ENCODE measurements around the gene SYPL2. TPM values are rescaled to one million over a fixed set of nuclear protein-coding genes. Genes with fewer than 3 reads are reported as not detected.

Gene SYPL2
- total and polyA plus RNA-seq, 3 donors from 2014 or later: 29.7 to 67.5 (median 46.1) TPM

DNA sequence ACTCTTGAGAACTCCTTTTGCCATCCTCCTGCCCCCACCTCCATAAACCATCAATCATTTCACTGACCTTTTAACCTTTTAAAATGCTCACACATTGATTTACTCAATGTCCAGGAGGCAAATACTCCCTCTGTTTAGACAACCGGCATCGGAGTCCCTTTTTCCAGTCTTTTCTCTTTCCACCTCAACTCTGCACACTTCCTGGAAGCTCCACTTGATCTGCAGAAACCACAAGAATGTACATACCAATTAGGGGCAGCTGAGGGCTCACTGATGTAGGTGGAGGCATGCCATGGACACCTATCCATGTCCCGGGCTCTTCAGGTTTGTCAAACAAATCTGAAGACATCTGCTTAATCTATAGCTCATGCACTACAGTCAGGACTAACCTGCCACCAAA lies 48.5 kb downstream of the SYPL2 start:
- Histone ChIP-seq H3K4me1 (peaks cover 6% of the 10 kb centered on the region), H3K27me3 (no peaks in the 10 kb centered on the region), H3K27ac (no peak overlapping the region), H3K9me3 (no peaks in the 10 kb centered on the region), H3K36me3 (ENCODE audit: low read depth, missing control alignments) (no peaks in the 10 kb centered on the region), H3K4me3 (no peak overlapping the region)
- WGBS, 2 donors: 73 to 83% methylated on average over 3 of the region's 3 CpGs
- intact Hi-C loops (cut with DNase I; ENCODE audit: low total_unique reads): no loop called here
- no peak for TF ChIP-seq POLR2A (IDR thresholded peaks at IDR 0.05)
- TF ChIP-seq, protein P1, sequence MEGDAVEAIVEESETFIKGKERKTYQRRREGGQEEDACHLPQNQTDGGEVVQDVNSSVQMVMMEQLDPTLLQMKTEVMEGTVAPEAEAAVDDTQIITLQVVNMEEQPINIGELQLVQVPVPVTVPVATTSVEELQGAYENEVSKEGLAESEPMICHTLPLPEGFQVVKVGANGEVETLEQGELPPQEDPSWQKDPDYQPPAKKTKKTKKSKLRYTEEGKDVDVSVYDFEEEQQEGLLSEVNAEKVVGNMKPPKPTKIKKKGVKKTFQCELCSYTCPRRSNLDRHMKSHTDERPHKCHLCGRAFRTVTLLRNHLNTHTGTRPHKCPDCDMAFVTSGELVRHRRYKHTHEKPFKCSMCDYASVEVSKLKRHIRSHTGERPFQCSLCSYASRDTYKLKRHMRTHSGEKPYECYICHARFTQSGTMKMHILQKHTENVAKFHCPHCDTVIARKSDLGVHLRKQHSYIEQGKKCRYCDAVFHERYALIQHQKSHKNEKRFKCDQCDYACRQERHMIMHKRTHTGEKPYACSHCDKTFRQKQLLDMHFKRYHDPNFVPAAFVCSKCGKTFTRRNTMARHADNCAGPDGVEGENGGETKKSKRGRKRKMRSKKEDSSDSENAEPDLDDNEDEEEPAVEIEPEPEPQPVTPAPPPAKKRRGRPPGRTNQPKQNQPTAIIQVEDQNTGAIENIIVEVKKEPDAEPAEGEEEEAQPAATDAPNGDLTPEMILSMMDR (IDR thresholded peaks at IDR 0.05): no peak
- DNase-seq: no peak

DNA sequence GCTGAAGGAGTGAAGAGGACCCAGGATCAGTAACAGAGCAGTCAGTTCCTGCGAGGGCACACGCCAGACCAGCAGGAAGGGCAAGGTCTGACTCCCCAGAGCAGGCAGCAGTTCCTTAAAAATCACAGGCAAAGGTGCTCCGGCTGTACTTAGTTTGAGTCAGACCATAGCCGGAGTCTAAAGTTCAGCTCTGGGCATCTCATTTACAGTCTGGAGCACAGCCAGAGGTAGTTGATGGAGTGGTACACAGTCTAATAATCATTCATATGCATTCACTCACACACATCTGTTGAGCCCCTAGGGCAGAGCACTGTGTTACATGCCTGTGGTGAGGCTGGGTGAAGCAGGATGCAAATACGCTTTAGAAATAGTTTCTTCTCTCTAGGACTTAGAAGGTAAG lies 50.5 kb downstream of the SYPL2 start:
- TF ChIP-seq POLR2A (IDR thresholded peaks at IDR 0.05): no peak
- TF ChIP-seq, protein P1 (IDR thresholded peaks at IDR 0.05): no peak
- no peak overlapping the region for H3K4me3 ChIP-seq
- H3K9me3 ChIP-seq: no peaks in the 10 kb centered on the region
- H3K27me3 ChIP-seq: no peaks in the 10 kb centered on the region
- WGBS, 2 donors: 86 to 89% methylated on average over 5 of the region's 5 CpGs
- no peaks in the 10 kb centered on the region for H3K36me3 ChIP-seq (ENCODE audit: low read depth, missing control alignments)
- no peak overlapping the region for H3K27ac ChIP-seq
- intact Hi-C loops (cut with DNase I; ENCODE audit: low total_unique reads): no loop called here
- no peak for DNase-seq
- peaks cover 12% of the 10 kb centered on the region for H3K4me1 ChIP-seq

DNA sequence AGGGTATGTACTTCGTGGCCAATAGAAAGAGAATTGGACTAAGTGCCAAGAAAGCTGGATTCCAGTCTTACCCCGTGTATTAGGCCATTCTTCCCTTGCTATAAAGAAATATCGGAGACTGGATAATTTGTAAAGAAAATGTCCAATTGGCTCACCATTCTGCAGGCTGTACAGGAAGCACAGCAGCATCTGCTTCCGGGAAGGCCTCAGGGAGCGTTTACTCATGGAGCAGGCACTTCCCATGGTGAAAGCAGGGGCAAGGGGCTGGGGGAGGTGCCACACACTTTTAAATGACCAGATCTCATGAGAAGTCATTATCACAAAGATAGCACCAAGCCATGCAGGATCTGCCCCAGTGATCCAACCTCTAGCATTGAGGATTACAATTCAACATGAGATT lies 51.0 kb downstream of the SYPL2 start:
- intact Hi-C loops (cut with DNase I; ENCODE audit: low total_unique reads): no loop called here
- DNase-seq: no peak
- no peaks in the 10 kb centered on the region for H3K27me3 ChIP-seq
- TF ChIP-seq, protein P1 (IDR thresholded peaks at IDR 0.05): no peak
- TF ChIP-seq POLR2A (IDR thresholded peaks at IDR 0.05): no peak
- no peak overlapping the region for H3K27ac ChIP-seq
- H3K4me3 ChIP-seq: no peak overlapping the region
- 93 to 96% methylated on average over 5 of the region's 5 CpGs for WGBS, 2 donors
- H3K4me1 ChIP-seq: peaks cover 12% of the 10 kb centered on the region
- H3K36me3 ChIP-seq (ENCODE audit: low read depth, missing control alignments): no peaks in the 10 kb centered on the region
- H3K9me3 ChIP-seq: no peaks in the 10 kb centered on the region

DNA sequence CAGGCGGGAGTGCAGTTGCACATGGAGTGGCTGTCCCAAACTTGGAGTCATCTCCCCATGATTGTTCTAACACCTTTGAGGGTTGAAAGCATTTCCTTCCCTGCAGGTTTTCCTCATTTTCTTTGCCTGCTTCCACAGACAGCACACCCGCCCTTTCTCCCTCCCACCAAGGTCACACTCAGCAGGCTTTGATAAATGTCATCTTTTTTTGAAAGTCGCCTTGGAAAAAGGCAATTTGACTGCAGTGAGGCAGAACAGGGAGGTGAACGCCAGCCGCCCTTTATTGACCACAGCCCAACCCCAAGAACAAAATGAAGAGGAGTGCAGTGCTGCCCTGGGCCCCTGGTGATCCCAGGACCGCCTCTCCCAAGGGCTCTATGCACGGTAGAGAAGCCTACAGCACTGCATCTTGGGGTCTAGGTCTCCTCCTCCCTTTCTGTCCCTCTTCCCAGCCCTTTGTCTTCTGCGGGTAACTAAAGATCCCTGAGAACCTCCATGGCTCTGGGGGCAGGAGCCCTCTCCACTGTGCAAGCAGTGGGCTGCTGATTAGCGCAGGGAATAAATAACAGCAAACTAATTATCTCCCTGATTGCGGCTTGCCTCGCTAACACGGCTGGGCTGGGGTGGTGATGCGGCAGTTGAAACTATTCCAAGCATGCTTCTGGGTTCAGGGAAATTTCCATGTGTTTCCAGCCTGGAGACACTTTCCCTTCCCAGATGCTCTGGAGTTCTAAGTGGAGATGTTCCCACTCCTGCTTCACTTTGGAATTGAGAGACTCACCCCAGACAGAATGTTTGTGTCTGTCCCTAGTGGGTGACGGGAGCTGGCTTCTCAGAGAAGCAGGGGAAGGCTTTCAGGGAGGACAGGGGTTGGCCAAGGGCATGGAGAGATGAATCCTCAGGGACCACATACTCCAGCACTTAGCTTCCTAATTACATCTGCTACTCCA lies 54.9 kb downstream of the SYPL2 start:
- no peak for TF ChIP-seq POLR2A (IDR thresholded peaks at IDR 0.05)
- TF ChIP-seq, protein P1 (IDR thresholded peaks at IDR 0.05): no peak
- no peaks in the 10 kb centered on the region for H3K9me3 ChIP-seq
- no peak for DNase-seq
- H3K36me3 ChIP-seq (ENCODE audit: low read depth, missing control alignments): no peaks in the 10 kb centered on the region
- H3K4me1 ChIP-seq: peaks cover 12% of the 10 kb centered on the region
- H3K4me3 ChIP-seq: no peak overlapping the region
- H3K27me3 ChIP-seq: no peaks in the 10 kb centered on the region
- intact Hi-C loops (cut with DNase I; ENCODE audit: low total_unique reads): no loop called here
- no peak overlapping the region for H3K27ac ChIP-seq
- WGBS, 2 donors: 44 to 52% methylated on average over 8 to 14 of the region's 14 CpGs

Data from testis (tissue), 3 donors.